ENCODE results near the gene NFATC1.

The NFATC1 gene

DNA sequence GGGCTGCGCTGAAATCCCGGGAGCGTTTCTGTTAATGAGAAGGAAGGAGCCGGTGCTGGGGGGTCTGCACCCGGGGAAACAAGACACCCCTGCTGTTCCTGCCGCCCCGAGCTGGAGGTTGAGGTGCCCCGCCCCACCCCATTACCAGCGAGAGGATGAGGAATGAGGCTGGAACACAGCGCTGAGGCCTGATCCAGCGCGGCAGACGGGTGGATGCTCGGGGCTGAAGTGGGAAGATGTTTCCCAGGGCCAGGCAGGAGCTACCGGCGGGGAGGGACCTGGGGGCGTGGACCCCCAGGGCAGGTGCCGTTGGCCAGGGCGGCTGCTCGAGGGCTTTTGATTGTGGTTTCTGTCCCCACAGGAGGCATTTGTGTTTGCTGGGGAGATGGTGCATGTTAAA is 149.5 kb downstream of the NFATC1 start:
- Mint-ChIP-seq H3K4me3 (no peak overlapping the region), H3K27me3 (no peaks in the 10 kb centered on the region), H3K4me1 (ENCODE audit: low read depth) (no peaks in the 10 kb centered on the region), H3K9me3 (ENCODE audit: low read depth) (no peaks in the 10 kb centered on the region), H3K36me3 (no peaks in the 10 kb centered on the region), H3K27ac (no peak overlapping the region)

- Mint-ChIP-seq H3K27ac (no peak overlapping the region), H3K27me3 (no peaks in the 10 kb centered on the region), H3K36me3 (no peaks in the 10 kb centered on the region), H3K4me1 (ENCODE audit: low read depth) (no peaks in the 10 kb centered on the region), H3K4me3 (no peak overlapping the region), H3K9me3 (ENCODE audit: low read depth) (no peaks in the 10 kb centered on the region)
Measured at GRCh38 chr18:79545736-79546171, 150.0 kb downstream of the NFATC1 start.

- no peaks in the 10 kb centered on the region for H3K36me3 Mint-ChIP-seq
- H3K27ac Mint-ChIP-seq, result no peak overlapping the region
- H3K4me1 Mint-ChIP-seq (ENCODE audit: low read depth), result no peaks in the 10 kb centered on the region
- no peaks in the 10 kb centered on the region for H3K9me3 Mint-ChIP-seq (ENCODE audit: low read depth)
- H3K27me3 Mint-ChIP-seq, result no peaks in the 10 kb centered on the region
- no peak overlapping the region for H3K4me3 Mint-ChIP-seq
Measured at GRCh38 chr18:79546781-79547272, 151.1 kb downstream of the NFATC1 start.

- Mint-ChIP-seq H3K36me3 (no peaks in the 10 kb centered on the region), H3K27ac (no peak overlapping the region), H3K4me3 (no peak overlapping the region), H3K4me1 (ENCODE audit: low read depth) (no peaks in the 10 kb centered on the region), H3K9me3 (ENCODE audit: low read depth) (no peaks in the 10 kb centered on the region), H3K27me3 (no peaks in the 10 kb centered on the region)
Measured at GRCh38 chr18:79547413-79548076, 151.8 kb downstream of the NFATC1 start.

DNA sequence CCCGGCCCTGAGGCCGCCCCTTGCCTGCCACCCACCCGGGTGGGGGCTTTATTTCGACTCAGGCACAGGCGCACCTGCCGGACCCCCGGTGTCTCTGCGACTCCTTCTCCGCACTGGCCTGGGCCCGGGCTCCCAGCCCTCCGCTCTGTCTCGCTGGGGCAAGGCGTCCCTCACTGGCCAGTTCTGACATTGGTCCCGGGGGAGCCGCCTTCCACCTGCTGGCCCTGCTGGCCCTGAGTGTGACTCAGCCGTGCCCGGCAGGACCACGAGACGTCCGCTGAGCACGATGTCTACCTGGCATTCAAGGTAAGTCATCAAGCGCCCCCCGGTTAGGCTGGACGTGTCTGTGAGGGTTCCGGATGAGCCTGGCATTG is 152.3 kb downstream of the NFATC1 start:
- Mint-ChIP-seq H3K4me3 (no peak overlapping the region), H3K27me3 (no peaks in the 10 kb centered on the region), H3K4me1 (ENCODE audit: low read depth) (no peaks in the 10 kb centered on the region), H3K9me3 (ENCODE audit: low read depth) (no peaks in the 10 kb centered on the region), H3K27ac (no peak overlapping the region), H3K36me3 (no peaks in the 10 kb centered on the region)

DNA sequence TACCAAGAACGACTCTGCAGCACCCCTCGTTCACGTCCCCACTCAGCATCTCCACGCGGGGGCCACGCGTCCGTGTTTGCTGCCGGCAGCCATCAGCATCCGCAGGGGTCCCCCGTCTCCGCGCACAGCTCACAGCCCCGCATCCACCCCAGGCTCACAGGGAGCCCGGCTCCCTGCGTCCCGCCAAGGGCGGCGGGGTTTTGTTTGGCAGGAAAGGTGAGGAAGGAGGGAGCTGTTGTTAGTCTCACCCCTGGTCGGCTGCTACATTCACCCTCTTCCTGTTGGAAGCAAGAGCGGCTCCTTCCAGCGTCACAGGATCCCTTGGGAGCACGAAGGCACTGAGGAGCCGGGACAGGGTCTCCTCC is 152.9 kb downstream of the NFATC1 start:
- H3K9me3 Mint-ChIP-seq (ENCODE audit: low read depth), result no peaks in the 10 kb centered on the region
- H3K27ac Mint-ChIP-seq, result no peak overlapping the region
- no peaks in the 10 kb centered on the region for H3K27me3 Mint-ChIP-seq
- H3K36me3 Mint-ChIP-seq, result no peaks in the 10 kb centered on the region
- no peak overlapping the region for H3K4me3 Mint-ChIP-seq
- no peaks in the 10 kb centered on the region for H3K4me1 Mint-ChIP-seq (ENCODE audit: low read depth)

- no peaks in the 10 kb centered on the region for H3K27me3 Mint-ChIP-seq
- H3K27ac Mint-ChIP-seq, result no peak overlapping the region
- H3K4me1 Mint-ChIP-seq (ENCODE audit: low read depth), result no peaks in the 10 kb centered on the region
- H3K36me3 Mint-ChIP-seq, result no peaks in the 10 kb centered on the region
- no peaks in the 10 kb centered on the region for H3K9me3 Mint-ChIP-seq (ENCODE audit: low read depth)
- H3K4me3 Mint-ChIP-seq, result no peak overlapping the region
Measured at GRCh38 chr18:79548986-79549637, 153.4 kb downstream of the NFATC1 start.

DNA sequence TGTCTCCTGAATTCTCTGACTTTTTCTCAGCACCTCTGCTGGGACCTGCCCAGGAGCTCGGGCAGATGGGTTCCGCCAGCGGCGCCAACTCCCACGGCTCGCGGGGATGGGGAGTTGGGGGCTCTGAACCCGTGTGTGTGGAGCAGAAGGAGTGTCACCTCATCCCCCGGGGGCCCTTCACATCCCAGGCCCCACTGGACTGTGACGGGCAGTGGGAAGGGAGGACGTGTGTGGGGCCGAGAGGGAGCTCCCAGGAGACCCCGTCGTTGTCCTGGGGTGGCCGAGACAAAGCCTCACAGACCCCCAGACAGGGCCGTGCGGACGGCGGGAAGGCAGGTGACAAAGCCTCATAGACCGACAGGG is 153.9 kb downstream of the NFATC1 start:
- no peak overlapping the region for H3K27ac Mint-ChIP-seq
- no peak overlapping the region for H3K4me3 Mint-ChIP-seq
- H3K36me3 Mint-ChIP-seq, result no peaks in the 10 kb centered on the region
- H3K27me3 Mint-ChIP-seq, result no peaks in the 10 kb centered on the region
- no peaks in the 10 kb centered on the region for H3K9me3 Mint-ChIP-seq (ENCODE audit: low read depth)
- no peaks in the 10 kb centered on the region for H3K4me1 Mint-ChIP-seq (ENCODE audit: low read depth)

GRCh38 chr18:79552140-79552631 is 156.5 kb downstream of the NFATC1 start:
- Mint-ChIP-seq H3K4me1 (ENCODE audit: low read depth) (no peaks in the 10 kb centered on the region), H3K27ac (no peak overlapping the region), H3K36me3 (no peaks in the 10 kb centered on the region), H3K9me3 (ENCODE audit: low read depth) (no peaks in the 10 kb centered on the region), H3K27me3 (no peaks in the 10 kb centered on the region), H3K4me3 (no peak overlapping the region)

DNA sequence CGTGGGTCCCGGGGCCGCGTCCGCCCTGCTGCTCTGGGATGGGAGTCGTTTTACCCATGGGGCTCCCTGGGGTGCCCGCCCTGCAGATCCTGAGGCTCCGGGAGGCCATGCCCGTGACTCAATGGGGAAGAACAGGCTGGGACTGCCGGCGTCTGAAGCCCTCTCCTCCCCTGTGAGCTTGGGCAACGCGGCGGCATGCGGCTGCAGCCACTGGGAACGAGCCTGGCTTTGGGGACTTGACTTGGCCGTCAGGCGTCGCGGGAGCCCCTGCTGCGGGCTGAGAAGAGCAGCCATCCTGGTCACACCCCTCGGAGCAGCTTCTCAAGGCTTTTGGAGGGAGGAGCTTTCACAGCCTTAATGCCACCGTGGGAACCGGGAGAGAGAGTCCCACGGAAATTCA is 157.0 kb downstream of the NFATC1 start:
- Mint-ChIP-seq H3K4me3 (no peak overlapping the region), H3K9me3 (ENCODE audit: low read depth) (no peaks in the 10 kb centered on the region), H3K36me3 (no peaks in the 10 kb centered on the region), H3K4me1 (ENCODE audit: low read depth) (no peaks in the 10 kb centered on the region), H3K27ac (no peak overlapping the region), H3K27me3 (no peaks in the 10 kb centered on the region)

DNA sequence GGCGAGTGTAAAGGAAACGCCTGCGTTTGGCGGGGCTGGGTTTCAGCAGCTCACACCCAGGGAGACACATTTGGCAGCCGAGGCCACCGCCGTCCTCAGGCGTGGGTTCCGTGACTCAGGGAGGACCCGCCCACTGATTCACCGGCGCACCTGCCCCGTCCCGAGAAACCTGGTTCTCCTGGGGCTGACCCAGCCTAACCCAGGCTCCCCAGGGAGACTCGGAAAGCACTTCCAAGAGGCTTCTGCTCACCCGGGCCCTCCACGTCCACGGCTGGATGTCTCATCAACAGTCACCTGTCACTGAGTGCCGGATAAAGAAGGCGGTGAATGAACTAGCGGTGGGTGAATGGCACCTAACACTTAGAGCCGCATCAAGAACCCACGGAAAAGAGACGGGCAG is 157.4 kb downstream of the NFATC1 start:
- Mint-ChIP-seq H3K27me3 (no peaks in the 10 kb centered on the region), H3K4me1 (ENCODE audit: low read depth) (no peaks in the 10 kb centered on the region), H3K36me3 (no peaks in the 10 kb centered on the region), H3K9me3 (ENCODE audit: low read depth) (no peaks in the 10 kb centered on the region), H3K27ac (no peak overlapping the region), H3K4me3 (no peak overlapping the region)

- Mint-ChIP-seq H3K27ac (no peak overlapping the region), H3K4me1 (ENCODE audit: low read depth) (no peaks in the 10 kb centered on the region), H3K4me3 (no peak overlapping the region), H3K27me3 (no peaks in the 10 kb centered on the region), H3K9me3 (ENCODE audit: low read depth) (no peaks in the 10 kb centered on the region), H3K36me3 (no peaks in the 10 kb centered on the region)
Measured at GRCh38 chr18:79553696-79554095, 158.0 kb downstream of the NFATC1 start.

GRCh38 chr18:79554321-79554720 is 158.6 kb downstream of the NFATC1 start:
- H3K36me3 Mint-ChIP-seq, result no peaks in the 10 kb centered on the region
- no peak overlapping the region for H3K4me3 Mint-ChIP-seq
- no peaks in the 10 kb centered on the region for H3K4me1 Mint-ChIP-seq (ENCODE audit: low read depth)
- no peaks in the 10 kb centered on the region for H3K9me3 Mint-ChIP-seq (ENCODE audit: low read depth)
- H3K27me3 Mint-ChIP-seq, result no peaks in the 10 kb centered on the region
- H3K27ac Mint-ChIP-seq, result no peak overlapping the region

DNA sequence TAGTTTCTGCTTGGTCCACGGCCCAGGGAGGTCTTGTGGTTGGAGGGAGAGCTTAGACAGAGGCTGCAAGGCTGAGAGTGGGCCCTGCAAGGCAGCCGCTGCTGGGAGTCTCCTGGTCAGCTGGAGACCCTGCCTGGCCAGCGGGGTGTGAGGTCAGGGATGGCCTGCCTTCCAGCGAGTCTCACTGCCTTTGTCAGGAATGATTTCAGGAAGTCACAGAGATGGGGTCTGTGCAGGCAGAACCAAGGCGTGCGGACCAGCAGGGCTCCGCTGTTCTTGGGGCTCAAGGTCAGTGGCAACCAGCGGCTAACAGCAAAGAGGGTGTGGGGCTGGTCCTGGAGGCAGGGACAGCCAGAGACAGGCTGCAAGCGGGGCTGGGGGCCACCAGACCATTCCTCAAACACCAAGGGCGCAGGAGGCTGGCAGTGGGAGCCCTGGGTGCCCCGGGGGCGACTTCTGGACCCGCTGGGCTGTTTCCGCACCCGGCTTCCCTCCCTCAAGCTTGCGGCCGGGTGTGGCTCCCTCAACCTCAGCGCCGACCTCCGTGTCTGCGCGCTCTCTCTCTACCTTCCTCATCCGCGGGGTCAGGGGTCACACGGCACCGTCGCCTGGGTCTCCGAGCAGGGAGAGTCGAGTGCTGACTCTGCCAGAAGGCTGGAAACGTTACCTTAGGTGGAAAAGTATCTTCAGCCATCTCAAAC is 159.4 kb downstream of the NFATC1 start:
- no peaks in the 10 kb centered on the region for H3K36me3 Mint-ChIP-seq
- H3K27ac Mint-ChIP-seq, result no peak overlapping the region
- no peaks in the 10 kb centered on the region for H3K4me1 Mint-ChIP-seq (ENCODE audit: low read depth)
- no peaks in the 10 kb centered on the region for H3K9me3 Mint-ChIP-seq (ENCODE audit: low read depth)
- H3K27me3 Mint-ChIP-seq, result no peaks in the 10 kb centered on the region
- no peak overlapping the region for H3K4me3 Mint-ChIP-seq

DNA sequence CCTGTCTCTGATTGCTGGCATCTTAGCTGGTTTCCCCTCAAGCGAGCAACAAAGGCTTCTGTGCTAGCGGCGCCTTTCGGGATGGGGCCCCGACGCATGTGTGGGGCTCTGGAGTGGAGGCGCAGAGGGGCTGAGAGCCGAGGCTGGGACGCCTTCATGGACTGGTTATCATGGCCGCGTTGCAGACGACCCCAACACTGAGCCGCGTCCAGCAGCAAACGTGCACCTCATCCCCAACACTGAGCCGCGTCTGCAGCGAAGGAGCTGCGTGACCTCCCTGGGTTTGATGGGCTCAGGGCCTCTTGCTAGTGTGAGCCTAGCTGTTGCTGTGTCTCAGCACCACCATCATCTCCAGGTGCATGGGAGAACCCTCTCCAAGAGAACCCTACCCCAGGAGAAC is 160.2 kb downstream of the NFATC1 start:
- H3K27ac Mint-ChIP-seq, result no peak overlapping the region
- H3K4me3 Mint-ChIP-seq, result no peak overlapping the region

More for the DNA sequence above, 160.2 kb downstream of the NFATC1 start:
- Mint-ChIP-seq H3K9me3 (ENCODE audit: low read depth) (no peaks in the 10 kb centered on the region), H3K36me3 (no peaks in the 10 kb centered on the region), H3K27me3 (no peaks in the 10 kb centered on the region), H3K4me1 (ENCODE audit: low read depth) (no peaks in the 10 kb centered on the region)

Data from activated naive CD8-positive, alpha-beta T cell (primary cell).